ENCODE data around the gene IL18R1.

GRCh38 chr2:102386004-102386403 lies 30.4 kb downstream of the IL18R1 start:
- TF ChIP-seq CTCF (IDR thresholded peaks at IDR 0.05; ENCODE audit: low read depth, low read length, poor library complexity, severe bottlenecking), result no peak
- no peak for TF ChIP-seq EZH2phosphoT487 (IDR thresholded peaks at IDR 0.05; ENCODE audit: borderline replicate concordance, low read length)
